ENCODE measurements around the gene DISC1. TPM values are rescaled to one million over a fixed set of nuclear protein-coding genes. Genes with fewer than 3 reads are reported as not detected.

DISC1 gene
- total RNA-seq, 4 donors from 2014 or later, result 3.3 to 11.4 (median 4.2) TPM

DNA sequence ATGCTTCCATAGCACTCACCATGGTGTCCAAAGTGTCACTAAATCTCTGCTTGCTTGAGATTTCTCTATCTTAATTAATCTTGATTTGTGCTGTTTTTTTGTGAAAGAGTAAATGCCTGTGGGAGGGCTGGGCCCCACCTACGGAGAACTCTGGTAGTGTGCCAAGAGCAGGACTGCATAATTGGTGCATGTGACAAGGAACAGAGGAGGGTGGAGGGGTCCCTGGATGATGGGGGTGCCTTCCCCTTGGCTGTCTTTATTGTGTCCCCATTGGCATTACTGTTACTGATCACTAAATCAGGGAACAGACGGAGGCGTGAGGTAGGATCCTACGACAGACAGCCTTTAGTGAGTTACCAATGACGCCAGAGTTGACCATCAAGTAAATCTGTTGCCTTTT is 223.4 kb downstream of the DISC1 start:
- no peak for DNase-seq
- Histone ChIP-seq H3K27ac (no peak overlapping the region), H3K4me1 (peaks cover 0 to 6% (median 0%) of the 10 kb centered on the region in 3 donors), H3K4me3 (no peak overlapping the region), H3K36me3 (no peaks in the 10 kb centered on the region), H3K27me3 (no peaks in the 10 kb centered on the region), H3K9me3 (no peaks in the 10 kb centered on the region)
- 93 to 96% methylated on average over 4 to 5 of the region's 5 CpGs for WGBS, 2 donors
- intact Hi-C loops (cut with DNase I), result no loop called here
- TF ChIP-seq POLR2A (IDR thresholded peaks at IDR 0.05), result no peak
- TF ChIP-seq, protein P1, sequence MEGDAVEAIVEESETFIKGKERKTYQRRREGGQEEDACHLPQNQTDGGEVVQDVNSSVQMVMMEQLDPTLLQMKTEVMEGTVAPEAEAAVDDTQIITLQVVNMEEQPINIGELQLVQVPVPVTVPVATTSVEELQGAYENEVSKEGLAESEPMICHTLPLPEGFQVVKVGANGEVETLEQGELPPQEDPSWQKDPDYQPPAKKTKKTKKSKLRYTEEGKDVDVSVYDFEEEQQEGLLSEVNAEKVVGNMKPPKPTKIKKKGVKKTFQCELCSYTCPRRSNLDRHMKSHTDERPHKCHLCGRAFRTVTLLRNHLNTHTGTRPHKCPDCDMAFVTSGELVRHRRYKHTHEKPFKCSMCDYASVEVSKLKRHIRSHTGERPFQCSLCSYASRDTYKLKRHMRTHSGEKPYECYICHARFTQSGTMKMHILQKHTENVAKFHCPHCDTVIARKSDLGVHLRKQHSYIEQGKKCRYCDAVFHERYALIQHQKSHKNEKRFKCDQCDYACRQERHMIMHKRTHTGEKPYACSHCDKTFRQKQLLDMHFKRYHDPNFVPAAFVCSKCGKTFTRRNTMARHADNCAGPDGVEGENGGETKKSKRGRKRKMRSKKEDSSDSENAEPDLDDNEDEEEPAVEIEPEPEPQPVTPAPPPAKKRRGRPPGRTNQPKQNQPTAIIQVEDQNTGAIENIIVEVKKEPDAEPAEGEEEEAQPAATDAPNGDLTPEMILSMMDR (IDR thresholded peaks at IDR 0.05), result no peak

DNA sequence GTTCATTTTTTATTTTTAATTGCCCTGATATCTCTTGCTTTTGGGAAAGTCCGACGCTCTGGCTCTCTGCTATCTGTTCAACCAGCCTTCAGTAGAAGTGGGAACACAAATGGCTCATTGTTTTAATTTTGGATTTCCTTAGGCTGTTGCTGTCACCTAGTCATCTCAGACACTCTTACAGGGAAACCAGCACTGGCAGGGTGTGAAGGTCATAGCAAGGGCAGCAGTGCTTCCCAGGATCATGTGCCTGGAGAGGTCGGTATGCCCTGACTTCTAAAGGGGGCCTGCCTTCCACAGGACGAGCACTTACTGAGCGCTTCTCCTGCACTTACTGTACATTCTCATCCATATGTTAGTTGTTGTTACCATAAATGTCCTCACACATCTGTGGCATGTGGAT is 224.2 kb downstream of the DISC1 start:
- intact Hi-C loops (cut with DNase I), result no loop called here
- H3K36me3 ChIP-seq, result no peaks in the 10 kb centered on the region
- no peaks in the 10 kb centered on the region for H3K4me1 ChIP-seq
- TF ChIP-seq, protein P1 (IDR thresholded peaks at IDR 0.05), result no peak
- TF ChIP-seq POLR2A (IDR thresholded peaks at IDR 0.05), result no peak
- DNase-seq, result no peak
- H3K27me3 ChIP-seq, result no peaks in the 10 kb centered on the region
- H3K4me3 ChIP-seq, result no peak overlapping the region
- H3K27ac ChIP-seq, result no peak overlapping the region
- H3K9me3 ChIP-seq, result no peaks in the 10 kb centered on the region
- 92% methylated on average over 5 of the region's 5 CpGs for WGBS, 2 donors

DNA sequence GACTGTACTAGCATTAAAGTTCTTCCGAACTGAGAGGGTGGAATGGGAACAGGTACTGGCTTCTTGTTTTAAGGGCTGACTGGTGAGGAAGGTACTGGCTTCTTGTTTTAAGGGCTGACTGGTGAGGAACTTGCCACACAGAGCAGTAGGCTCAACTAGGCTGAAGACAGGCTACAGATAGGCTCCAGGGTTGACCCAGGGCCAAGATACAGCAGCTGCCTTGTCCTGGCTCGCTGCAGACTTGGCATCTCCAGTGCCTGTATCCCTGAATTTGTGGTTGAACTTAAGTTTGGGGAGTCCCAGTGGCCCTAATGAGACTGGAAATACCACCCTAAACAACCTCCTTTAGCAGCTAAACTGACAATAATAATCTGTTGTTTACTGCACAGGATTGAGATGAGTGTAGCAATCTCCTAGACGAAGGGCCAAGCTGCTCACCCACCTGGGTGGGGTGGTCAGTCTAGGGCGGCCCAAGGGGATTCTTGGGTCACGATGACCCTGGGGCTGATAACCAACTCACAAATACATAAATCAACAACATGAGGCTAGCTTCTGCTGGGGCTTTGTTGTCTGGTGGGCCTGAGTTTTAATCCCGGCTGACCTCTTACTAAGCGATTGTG is 227.1 kb downstream of the DISC1 start:
- Histone ChIP-seq H3K4me3 (no peak overlapping the region), H3K27me3 (no peaks in the 10 kb centered on the region), H3K36me3 (no peaks in the 10 kb centered on the region), H3K4me1 (no peaks in the 10 kb centered on the region), H3K27ac (no peak overlapping the region), H3K9me3 (no peaks in the 10 kb centered on the region)
- DNase-seq, result no peak
- TF ChIP-seq POLR2A (IDR thresholded peaks at IDR 0.05), result no peak
- TF ChIP-seq, protein P1 (IDR thresholded peaks at IDR 0.05), result no peak
- WGBS, 2 donors, result 87 to 89% methylated on average over 6 to 7 of the region's 7 CpGs
- intact Hi-C loops (cut with DNase I), result no loop called here

DNA sequence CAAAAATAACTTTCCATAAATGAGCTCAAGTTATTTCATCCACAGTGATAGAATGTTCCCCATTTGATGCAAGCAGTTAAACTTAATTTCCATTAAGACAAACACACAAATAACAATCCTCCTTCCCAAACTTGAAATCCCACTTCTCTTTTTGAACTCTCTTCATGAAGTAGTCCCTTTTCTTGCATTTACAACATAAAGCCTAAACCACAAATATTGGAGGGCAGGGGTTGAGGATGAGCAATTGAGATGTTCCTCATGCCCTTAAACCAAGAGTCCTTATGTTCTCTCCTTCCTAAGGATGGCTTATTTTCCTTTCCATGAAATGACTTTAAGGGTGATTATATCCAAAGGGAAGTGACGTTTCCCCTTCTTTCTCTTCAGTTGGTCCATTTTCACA is 228.8 kb downstream of the DISC1 start:
- DNase-seq, result no peak
- WGBS, 2 donors, result 72 to 95% methylated on average over 1 of the region's 1 CpG
- Histone ChIP-seq H3K27me3 (no peaks in the 10 kb centered on the region), H3K9me3 (no peaks in the 10 kb centered on the region), H3K27ac (no peak overlapping the region), H3K4me3 (no peak overlapping the region), H3K36me3 (no peaks in the 10 kb centered on the region), H3K4me1 (no peaks in the 10 kb centered on the region)
- intact Hi-C loops (cut with DNase I), result no loop called here
- TF ChIP-seq, protein P1 (IDR thresholded peaks at IDR 0.05), result no peak
- no peak for TF ChIP-seq POLR2A (IDR thresholded peaks at IDR 0.05)

DNA sequence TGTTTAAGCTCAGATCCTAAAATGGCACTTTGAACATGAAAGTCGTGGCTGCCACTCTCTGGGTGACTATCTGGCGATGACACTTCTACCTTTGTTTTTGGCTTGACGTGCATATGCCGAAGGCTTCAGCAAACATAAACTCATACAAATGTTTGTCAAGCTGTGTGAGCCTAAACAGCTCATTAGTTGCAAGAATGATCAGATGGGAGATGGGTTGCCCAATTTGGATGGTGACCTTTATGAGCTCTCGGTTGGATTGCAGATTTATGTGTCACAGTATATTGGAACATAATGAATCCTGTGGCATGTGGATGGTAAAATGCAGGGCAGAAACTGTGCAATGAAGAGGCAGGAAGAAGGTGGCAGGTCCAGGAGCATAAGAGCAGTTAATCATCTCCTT is 229.3 kb downstream of the DISC1 start:
- no peak overlapping the region for H3K4me3 ChIP-seq
- TF ChIP-seq, protein P1 (IDR thresholded peaks at IDR 0.05), result no peak
- TF ChIP-seq POLR2A (IDR thresholded peaks at IDR 0.05), result no peak
- no peaks in the 10 kb centered on the region for H3K27me3 ChIP-seq
- no peaks in the 10 kb centered on the region for H3K4me1 ChIP-seq
- intact Hi-C loops (cut with DNase I), result no loop called here
- H3K36me3 ChIP-seq, result no peaks in the 10 kb centered on the region
- no peak overlapping the region for H3K27ac ChIP-seq
- no peaks in the 10 kb centered on the region for H3K9me3 ChIP-seq
- DNase-seq, result no peak
- 93 to 97% methylated on average over 5 of the region's 5 CpGs for WGBS, 2 donors
